Measurements from ENCODE around the gene CSF1. TPM values are rescaled to one million over a fixed set of nuclear protein-coding genes. Genes with fewer than 3 reads are reported as not detected.

CSF1 gene
- polyA plus RNA-seq, 3 donors: 0.11 to 0.69 (median 0.38) TPM

DNA sequence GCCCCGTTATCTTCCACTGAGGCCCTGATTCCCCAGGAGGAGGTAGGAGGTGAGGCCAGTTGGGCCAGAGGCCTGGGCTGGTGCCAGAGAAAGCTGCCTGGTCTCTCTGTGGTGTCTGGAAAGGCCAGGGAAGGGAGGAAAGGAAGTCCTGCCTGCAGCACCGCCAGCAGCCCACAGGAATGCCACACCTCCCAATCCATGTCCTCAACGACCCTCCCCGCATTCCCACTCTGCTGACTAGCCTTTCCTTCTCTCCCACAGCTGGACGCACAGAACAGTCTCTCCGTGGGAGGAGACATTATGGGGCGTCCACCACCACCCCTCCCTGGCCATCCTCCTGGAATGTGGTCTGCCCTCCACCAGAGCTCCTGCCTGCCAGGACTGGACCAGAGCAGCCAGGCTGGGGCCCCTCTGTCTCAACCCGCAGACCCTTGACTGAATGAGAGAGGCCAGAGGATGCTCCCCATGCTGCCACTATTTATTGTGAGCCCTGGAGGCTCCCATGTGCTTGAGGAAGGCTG lies 18.0 kb downstream of the CSF1 start:
- Mint-ChIP-seq H3K27ac (no peak overlapping the region), H3K27me3 (ENCODE audit: low read depth in 3 of 3) (peaks cover 4 to 9% (median 9%) of the 10 kb centered on the region in 3 donors), H3K9me3 (peaks cover 0 to 3% (median 2%) of the 10 kb centered on the region in 7 donors), H3K36me3 (no peaks in the 10 kb centered on the region), H3K4me1 (peaks cover 3% of the 10 kb centered on the region), H3K4me3 (no peak overlapping the region)
- H3K27me3 ChIP-seq (ENCODE audit: control insufficient read depth in 2 of 2, insufficient read depth in 2 of 2, low read length in 2 of 2): no peaks in the 10 kb centered on the region
- H3K27ac ChIP-seq (ENCODE audit: low read depth in 1 of 2, low read length in 2 of 2): no peak overlapping the region
- H3K36me3 ChIP-seq (replicated peaks in 1 of 2; ENCODE audit: control insufficient read depth in 1 of 2, insufficient read depth in 2 of 2, low read length in 2 of 2): no peaks in the 10 kb centered on the region
- intact Hi-C loops (cut with micrococcal nuclease): no loop called here
- TF ChIP-seq, protein P1, sequence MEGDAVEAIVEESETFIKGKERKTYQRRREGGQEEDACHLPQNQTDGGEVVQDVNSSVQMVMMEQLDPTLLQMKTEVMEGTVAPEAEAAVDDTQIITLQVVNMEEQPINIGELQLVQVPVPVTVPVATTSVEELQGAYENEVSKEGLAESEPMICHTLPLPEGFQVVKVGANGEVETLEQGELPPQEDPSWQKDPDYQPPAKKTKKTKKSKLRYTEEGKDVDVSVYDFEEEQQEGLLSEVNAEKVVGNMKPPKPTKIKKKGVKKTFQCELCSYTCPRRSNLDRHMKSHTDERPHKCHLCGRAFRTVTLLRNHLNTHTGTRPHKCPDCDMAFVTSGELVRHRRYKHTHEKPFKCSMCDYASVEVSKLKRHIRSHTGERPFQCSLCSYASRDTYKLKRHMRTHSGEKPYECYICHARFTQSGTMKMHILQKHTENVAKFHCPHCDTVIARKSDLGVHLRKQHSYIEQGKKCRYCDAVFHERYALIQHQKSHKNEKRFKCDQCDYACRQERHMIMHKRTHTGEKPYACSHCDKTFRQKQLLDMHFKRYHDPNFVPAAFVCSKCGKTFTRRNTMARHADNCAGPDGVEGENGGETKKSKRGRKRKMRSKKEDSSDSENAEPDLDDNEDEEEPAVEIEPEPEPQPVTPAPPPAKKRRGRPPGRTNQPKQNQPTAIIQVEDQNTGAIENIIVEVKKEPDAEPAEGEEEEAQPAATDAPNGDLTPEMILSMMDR (IDR thresholded peaks at IDR 0.05): no peak
- H3K9ac ChIP-seq (ENCODE audit: insufficient read depth, low read length, poor library complexity, severe bottlenecking): no peak overlapping the region
- H2AFZ ChIP-seq (ENCODE audit: insufficient read depth, low read depth, low read length, poor library complexity, severe bottlenecking): no peak overlapping the region
- H3K4me1 ChIP-seq (ENCODE audit: control insufficient read depth in 1 of 2, insufficient read depth in 2 of 2, low read length in 2 of 2): peaks cover 2 to 4% of the 10 kb centered on the region in 2 donors
- H3K4me3 ChIP-seq (replicated peaks in 1 of 3; ENCODE audit: low read depth in 2 of 3, low read length in 3 of 3): no peak overlapping the region
- DNase-seq: no peak
- H3K4me2 ChIP-seq (replicated peaks; ENCODE audit: extremely low read depth, low read length, poor library complexity, severe bottlenecking): no peak overlapping the region
- no peaks in the 10 kb centered on the region for H4K20me1 ChIP-seq (ENCODE audit: insufficient read depth, low read length)
- no peaks in the 10 kb centered on the region for H3K79me2 ChIP-seq (ENCODE audit: insufficient read depth, low read length)
- 77% methylated on average over 3 of the region's 8 CpGs for WGBS (ENCODE audit: insufficient coverage)
- no peaks in the 10 kb centered on the region for H3K9me3 ChIP-seq (replicated peaks in 1 of 2; ENCODE audit: control insufficient read depth in 1 of 2, insufficient read depth in 1 of 2, low read length in 2 of 2)

DNA sequence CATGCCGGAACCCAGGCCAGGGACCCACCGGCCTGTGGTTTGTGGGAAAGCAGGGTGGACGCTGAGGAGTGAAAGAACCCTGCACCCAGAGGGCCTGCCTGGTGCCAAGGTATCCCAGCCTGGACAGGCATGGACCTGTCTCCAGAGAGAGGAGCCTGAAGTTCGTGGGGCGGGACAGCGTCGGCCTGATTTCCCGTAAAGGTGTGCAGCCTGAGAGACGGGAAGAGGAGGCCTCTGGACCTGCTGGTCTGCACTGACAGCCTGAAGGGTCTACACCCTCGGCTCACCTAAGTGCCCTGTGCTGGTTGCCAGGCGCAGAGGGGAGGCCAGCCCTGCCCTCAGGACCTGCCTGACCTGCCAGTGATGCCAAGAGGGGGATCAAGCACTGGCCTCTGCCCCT lies 18.5 kb downstream of the CSF1 start:
- no peak overlapping the region for H3K9ac ChIP-seq (ENCODE audit: insufficient read depth, low read length, poor library complexity, severe bottlenecking)
- H3K36me3 ChIP-seq (replicated peaks in 1 of 2; ENCODE audit: control insufficient read depth in 1 of 2, insufficient read depth in 2 of 2, low read length in 2 of 2): no peaks in the 10 kb centered on the region
- H3K4me1 ChIP-seq (ENCODE audit: control insufficient read depth in 1 of 2, insufficient read depth in 2 of 2, low read length in 2 of 2): peaks cover 8 to 10% of the 10 kb centered on the region in 2 donors
- Mint-ChIP-seq H3K36me3 (no peaks in the 10 kb centered on the region), H3K27ac (no peak overlapping the region), H3K27me3 (ENCODE audit: low read depth in 3 of 3) (peaks cover 2 to 9% (median 9%) of the 10 kb centered on the region in 3 donors), H3K4me3 (no peak overlapping the region), H3K4me1 (peaks cover 8% of the 10 kb centered on the region), H3K9me3 (peaks cover 0 to 3% (median 2%) of the 10 kb centered on the region in 7 donors)
- TF ChIP-seq, protein P1 (IDR thresholded peaks at IDR 0.05): no peak
- H3K4me2 ChIP-seq (replicated peaks; ENCODE audit: extremely low read depth, low read length, poor library complexity, severe bottlenecking): no peak overlapping the region
- H3K79me2 ChIP-seq (ENCODE audit: insufficient read depth, low read length): no peaks in the 10 kb centered on the region
- no peak overlapping the region for H3K4me3 ChIP-seq (replicated peaks in 1 of 3; ENCODE audit: low read depth in 2 of 3, low read length in 3 of 3)
- H3K27me3 ChIP-seq (ENCODE audit: control insufficient read depth in 2 of 2, insufficient read depth in 2 of 2, low read length in 2 of 2): no peaks in the 10 kb centered on the region
- H3K9me3 ChIP-seq (replicated peaks in 1 of 2; ENCODE audit: control insufficient read depth in 1 of 2, insufficient read depth in 1 of 2, low read length in 2 of 2): no peaks in the 10 kb centered on the region
- no peak overlapping the region for H2AFZ ChIP-seq (ENCODE audit: insufficient read depth, low read depth, low read length, poor library complexity, severe bottlenecking)
- 96% methylated on average over 10 of the region's 11 CpGs for WGBS (ENCODE audit: insufficient coverage)
- H4K20me1 ChIP-seq (ENCODE audit: insufficient read depth, low read length): no peaks in the 10 kb centered on the region
- intact Hi-C loops (cut with micrococcal nuclease): no loop called here
- H3K27ac ChIP-seq (ENCODE audit: low read depth in 1 of 2, low read length in 2 of 2): no peak overlapping the region
- no peak for DNase-seq

Data from CD14-positive monocyte (primary cell).